HL-60/S4 treated with phorbol 12-myristate 13-acetate at 8.2 ng/mL for 4 days and 3 days (cell line): Measurements from ENCODE around the gene S100A2.

Source experiments
- in situ Hi-C: fragments of 300-500 bp; cut with MboI; formaldehyde crosslinking; loops from 2 replicates; pipeline ENCODE4 v1.15.0; 2022; ENCODE audit warnings: low sequenced_read_pairs

Gene S100A2

GRCh38 chr1:153546796-153547559 lies 18.7 kb downstream of the S100A2 start:
- in situ Hi-C loops: loop anchor here (25.0 kb wide), 1 partner anchor 440 kb away; the partner anchor contains the start of genes JTB, RAB13 and RPS27

DNA sequence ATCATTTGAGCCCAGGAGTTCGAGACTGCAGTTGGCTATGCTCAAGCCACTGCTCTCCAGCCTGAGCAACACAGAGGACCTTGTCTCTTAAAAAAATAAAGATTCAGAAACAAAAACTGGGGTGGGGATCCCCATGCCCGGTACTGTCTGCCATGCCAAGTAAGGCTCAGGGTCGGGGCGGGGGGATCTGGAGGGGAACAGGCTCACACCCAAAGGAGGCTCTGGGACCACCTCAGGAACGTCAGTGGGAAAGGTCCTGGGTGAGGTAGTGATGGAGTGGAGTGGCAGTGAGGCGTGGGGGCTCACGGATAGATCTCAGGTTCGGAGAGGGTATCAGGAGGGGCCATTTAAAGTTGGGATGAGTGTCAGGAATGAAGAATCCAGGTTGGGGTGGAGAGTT lies 19.3 kb downstream of the S100A2 start:
- in situ Hi-C loops: loop anchor here (25.0 kb wide), 1 partner anchor 441 kb away; the partner anchor contains the start of genes JTB, RAB13 and RPS27

- in situ Hi-C loops: loop anchor here (25.0 kb wide), 1 partner anchor 442 kb away; the partner anchor contains the start of genes JTB, RAB13 and RPS27
Measured at GRCh38 chr1:153545067-153546055, 20.3 kb downstream of the S100A2 start, which contains the start of gene S100A4. Gene S100A4, minus strand, starts transcription at chr1:153545806. Its CDS starts 1,012 bp downstream, at chr1:153544794.

DNA sequence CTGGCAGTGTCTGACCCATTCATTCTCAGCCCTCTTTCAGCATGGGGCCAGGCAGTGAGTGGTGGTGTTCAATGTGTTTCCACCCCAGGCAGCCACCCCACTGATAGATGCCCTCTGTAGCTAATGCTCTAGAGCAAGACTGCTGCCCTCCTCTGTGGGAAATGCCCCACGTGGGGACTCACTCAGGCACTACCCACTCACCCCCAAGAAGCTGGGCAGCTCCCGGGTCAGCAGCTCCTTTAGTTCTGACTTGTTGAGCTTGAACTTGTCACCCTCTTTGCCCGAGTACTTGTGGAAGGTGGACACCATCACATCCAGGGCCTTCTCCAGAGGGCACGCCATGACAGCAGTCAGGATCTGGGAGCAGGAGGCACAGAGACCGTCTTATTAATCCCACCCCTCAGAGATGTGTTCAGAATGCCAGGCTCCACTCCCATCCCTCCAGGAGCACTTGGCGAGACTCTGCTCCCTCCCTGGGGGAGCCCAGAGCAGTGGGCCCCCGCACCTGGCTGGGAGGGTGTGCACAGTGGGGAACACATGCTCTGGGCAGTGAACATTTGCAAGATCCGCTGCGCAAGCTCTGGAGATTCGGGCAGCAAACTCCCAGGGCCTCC lies 21.1 kb downstream of the S100A2 start:
- in situ Hi-C loops: loop anchor here (25.0 kb wide), 1 partner anchor 443 kb away; the partner anchor contains the start of genes JTB, RAB13 and RPS27

DNA sequence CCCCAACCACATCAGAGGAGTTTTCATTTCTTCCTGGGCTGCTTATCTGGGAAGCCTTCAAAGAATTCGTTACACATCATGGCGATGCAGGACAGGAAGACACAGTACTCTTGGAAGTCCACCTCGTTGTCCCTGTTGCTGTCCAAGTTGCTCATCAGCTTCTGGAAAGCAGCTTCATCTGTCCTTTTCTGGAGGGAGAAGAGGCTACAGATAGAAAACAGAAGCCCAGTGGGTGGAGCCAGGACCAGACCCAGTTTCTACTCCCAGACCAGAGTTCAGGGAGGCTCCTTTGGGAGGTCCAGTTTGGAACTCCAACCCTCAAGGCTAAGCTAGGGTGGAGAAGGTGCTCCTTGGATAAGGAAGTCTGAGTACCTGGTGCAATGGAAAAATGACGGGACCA lies 21.9 kb downstream of the S100A2 start:
- in situ Hi-C loops: loop anchor here (25.0 kb wide), 1 partner anchor 444 kb away; the partner anchor contains the start of genes JTB, RAB13 and RPS27

- in situ Hi-C loops: loop anchor here (25.0 kb wide), 1 partner anchor 444 kb away; the partner anchor contains the start of genes JTB, RAB13 and RPS27
Measured at GRCh38 chr1:153542956-153543711, 22.5 kb downstream of the S100A2 start.

DNA sequence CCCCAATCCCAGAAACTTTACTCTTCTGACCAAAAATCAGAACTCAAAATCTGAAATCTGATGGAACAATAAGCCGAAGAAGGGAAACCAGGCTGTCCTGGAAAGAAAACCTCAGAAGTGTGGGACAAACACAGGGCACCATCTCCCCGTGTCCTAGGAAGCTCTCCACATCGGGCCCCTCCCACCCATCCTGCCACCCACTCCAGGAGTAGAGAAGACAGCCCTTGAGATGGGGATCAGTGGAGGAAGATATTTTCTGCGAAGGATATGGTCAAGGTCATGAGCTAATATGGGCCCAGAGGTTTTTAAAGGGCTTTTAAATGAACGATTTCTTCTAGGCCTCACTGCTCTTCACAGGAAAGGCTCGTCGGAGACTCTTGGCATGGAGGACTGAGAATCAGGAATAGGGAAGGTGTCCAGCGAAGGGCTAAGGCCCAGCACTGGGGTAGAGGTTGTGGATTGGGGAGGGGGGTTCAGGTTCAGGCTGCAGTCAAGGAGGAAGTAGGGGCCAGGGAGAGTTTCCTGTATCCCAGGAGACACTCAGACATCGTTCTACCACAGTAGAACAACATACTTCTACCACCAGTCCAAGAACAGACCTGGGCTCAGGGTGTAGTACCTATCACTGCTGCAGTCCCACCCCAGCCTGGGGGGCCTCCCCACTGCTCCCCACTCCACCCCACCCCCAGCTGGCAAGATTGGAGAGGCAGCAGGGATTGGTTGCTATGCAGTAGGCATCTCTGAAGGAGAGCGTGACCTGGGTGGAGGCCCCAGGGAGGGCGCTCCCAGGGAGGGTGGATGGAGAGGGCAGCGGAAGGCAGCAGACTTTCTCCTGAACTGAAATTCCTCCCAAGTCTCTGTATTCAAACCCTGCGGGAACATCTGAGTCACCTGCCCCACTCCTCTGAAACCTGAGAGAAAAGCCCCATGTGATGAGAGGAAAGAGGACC lies 23.7 kb downstream of the S100A2 start:
- in situ Hi-C loops: loop anchor here (25.0 kb wide), 1 partner anchor 445 kb away; the partner anchor contains the start of genes JTB, RAB13 and RPS27

- in situ Hi-C loops: loop anchor here (25.0 kb wide), 1 partner anchor 447 kb away; the partner anchor contains the start of genes JTB, RAB13 and RPS27
Measured at GRCh38 chr1:153540394-153541361, 25.0 kb downstream of the S100A2 start, which contains the start of gene S100A5. Gene S100A5, minus strand, starts transcription at chr1:153540934. Its CDS starts 743 bp downstream, at chr1:153540191.

GRCh38 chr1:153539395-153540093 lies 26.1 kb downstream of the S100A2 start:
- in situ Hi-C loops: loop anchor here (25.0 kb wide), 1 partner anchor 448 kb away; the partner anchor contains the start of genes JTB, RAB13 and RPS27

DNA sequence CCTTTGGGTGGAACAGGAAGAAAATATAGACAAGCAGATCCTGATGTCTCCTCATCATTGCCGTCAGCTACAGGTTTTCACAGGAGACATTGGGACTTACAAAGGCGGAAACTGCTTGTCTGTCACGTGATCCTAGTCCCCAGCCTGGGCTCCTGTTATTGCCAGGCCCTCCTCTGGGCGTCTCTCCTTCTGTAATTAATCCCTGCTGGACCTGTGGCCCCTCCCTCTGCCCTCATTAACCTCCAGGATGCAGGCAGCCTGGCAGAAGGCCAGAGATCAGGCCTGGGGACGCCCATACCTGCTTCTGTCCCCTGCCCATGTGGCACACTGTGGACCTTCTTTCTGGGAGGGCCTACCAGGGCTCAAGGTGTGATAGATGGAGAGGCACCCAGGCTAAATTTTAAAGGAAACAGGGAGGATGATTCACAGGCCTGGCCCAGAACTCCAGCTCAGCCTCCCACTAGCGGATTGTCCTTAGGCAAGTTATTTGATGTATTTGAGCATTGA lies 27.3 kb downstream of the S100A2 start:
- in situ Hi-C loops: loop anchor here (25.0 kb wide), 1 partner anchor 449 kb away; the partner anchor contains the start of genes JTB, RAB13 and RPS27

DNA sequence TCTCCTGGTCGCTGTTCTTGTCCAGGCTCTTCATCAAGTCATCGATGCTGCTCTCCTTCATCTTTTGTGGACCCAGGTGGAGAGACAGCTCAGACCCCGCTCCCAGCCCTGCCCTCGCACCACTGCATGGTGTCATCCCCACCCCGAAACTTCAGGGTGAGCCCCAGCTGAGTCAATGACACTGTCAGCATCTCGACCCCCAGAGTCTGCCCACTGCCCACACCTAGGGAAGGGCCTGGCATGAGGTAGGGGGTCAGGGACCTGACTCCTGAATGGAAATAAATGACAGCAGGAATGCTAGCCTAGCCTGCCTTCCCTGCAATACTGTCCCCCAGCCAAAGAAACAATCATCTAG lies 28.3 kb downstream of the S100A2 start:
- in situ Hi-C loops: loop anchor here (25.0 kb wide), 1 partner anchor 450 kb away; the partner anchor contains the start of genes JTB, RAB13 and RPS27

DNA sequence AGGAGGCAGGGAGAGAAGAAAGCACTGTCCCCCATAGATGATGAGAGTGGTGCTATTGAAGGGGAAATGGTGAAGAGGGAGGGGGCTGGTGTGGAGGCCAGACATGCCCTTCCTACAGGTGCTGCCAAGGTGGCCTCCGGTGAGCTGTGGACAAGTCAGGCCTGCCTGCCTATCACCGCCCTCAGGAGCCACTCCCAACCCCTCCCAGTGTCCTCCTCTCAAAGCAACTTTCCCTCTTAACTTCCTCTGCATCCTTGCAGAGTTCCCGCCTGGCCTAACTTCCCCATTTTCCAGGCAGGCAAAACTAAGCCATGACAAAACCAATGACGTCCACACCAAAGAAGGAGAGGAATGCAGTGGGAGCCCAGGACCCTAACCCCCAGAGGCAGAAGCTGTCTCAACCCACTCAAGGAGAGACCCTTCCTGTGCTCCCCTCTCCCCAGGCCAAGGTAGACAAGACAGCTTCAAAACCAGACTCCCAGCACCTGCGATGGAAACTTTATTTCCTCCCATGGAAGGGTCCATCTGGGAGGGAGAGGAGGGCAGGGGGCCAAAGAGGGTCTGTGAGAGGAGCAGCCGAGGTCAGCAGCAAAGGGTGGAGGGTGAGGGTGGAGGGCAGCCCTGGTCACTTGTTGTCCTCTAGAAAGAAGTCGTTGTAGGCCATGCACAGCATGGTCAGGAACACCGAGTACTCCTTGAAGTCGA lies 28.8 kb downstream of the S100A2 start:
- in situ Hi-C loops: loop anchor here (25.0 kb wide), 1 partner anchor 450 kb away; the partner anchor contains the start of genes JTB, RAB13 and RPS27

GRCh38 chr1:153536012-153536670 lies 29.5 kb downstream of the S100A2 start:
- in situ Hi-C loops: loop anchor here (25.0 kb wide), 1 partner anchor 451 kb away; the partner anchor contains the start of genes JTB, RAB13 and RPS27

DNA sequence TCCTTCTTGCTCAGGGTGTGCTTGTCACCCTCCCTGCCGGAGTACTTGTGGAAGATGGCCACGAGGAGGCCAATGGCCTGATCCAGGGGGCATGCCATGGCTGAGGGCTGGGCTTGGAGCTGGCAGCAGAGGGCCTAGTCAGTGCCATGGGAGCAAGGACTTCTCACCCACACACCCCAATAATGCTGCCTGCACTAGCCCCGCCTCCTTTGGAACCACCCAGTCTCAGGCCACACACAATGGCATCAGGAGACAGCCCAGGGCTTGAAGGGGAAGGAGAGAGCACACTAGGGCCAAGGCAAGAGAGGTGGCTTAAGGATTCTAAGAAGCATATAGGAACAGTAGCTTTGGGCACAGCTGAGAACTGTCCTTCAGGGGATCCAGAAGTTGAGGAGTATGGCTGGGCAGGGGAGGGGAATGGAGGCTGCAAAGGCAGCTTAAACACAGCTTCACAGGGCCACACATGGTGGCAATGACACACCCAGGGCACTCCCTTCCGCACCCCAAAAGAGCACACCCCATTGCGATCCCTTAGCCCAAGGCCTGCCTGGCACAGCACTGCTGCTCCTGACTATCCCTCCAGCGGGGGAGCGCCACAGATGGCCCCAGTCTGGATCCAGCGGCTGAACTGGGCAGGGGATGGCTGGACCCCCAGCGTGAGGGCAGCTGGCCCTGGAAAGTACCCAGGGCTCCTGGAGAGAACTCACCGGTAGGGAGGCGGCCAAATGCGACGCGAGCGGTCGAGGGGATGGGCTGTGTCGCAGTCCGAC lies 30.2 kb downstream of the S100A2 start, which contains the start of gene S100A6:
Gene S100A6, minus strand, starts transcription at position 750 of the 770 bp plus-strand sequence. Its CDS starts 652 bp downstream, at position 98.
- in situ Hi-C loops: loop anchor here (25.0 kb wide), 1 partner anchor 452 kb away; the partner anchor contains the start of genes JTB, RAB13 and RPS27
